Measurements from ENCODE around the gene PPP1R3G. TPM values are rescaled to one million over a fixed set of nuclear protein-coding genes. Genes with fewer than 3 reads are reported as not detected.

The PPP1R3G gene
- total RNA-seq, 1 experiment from 2014 or later, result 0.44 TPM

GRCh38 chr6:5084360-5084780, 771 bp upstream of the PPP1R3G start:
- intact Hi-C loops (cut with micrococcal nuclease; ENCODE audit: unreplicated experiment), result no loop called here

GRCh38 chr6:5085648-5086293, 630 bp downstream of the PPP1R3G start:
- peak overlapping the region; percentile 48 to 61 for H3K4me3 ChIP-seq (ENCODE audit: low read depth in 2 of 2, low read length in 2 of 2)
- no peak for TF ChIP-seq CTCF (IDR thresholded peaks at IDR 0.05)
- TF ChIP-seq REST (IDR thresholded peaks at IDR 0.05; ENCODE audit: insufficient read depth in 1 of 2, low read depth in 2 of 2, low read length in 1 of 2), result no peak
- no peak for TF ChIP-seq POLR2AphosphoS5 (IDR thresholded peaks at IDR 0.05; ENCODE audit: low read depth, low read length)
- no peak for TF ChIP-seq TCF7L2 (IDR thresholded peaks at IDR 0.05; ENCODE audit: low read depth, low read length)
- TF ChIP-seq SIN3A (IDR thresholded peaks at IDR 0.05; ENCODE audit: borderline replicate concordance, insufficient read depth, low read depth, low read length), result no peak
- BruUV-seq (replicated peaks), result no TSS peak
- peak; percentile 76 for ATAC-seq
- intact Hi-C loops (cut with micrococcal nuclease; ENCODE audit: unreplicated experiment), result no loop called here
- no peaks in the 10 kb centered on the region for H3K9me3 ChIP-seq (ENCODE audit: control insufficient read depth, insufficient read depth, low read depth, low read length)
- DNase-seq (ENCODE audit: low read depth, low spot score), result no peak
- no peaks in the 10 kb centered on the region; the same call in 1 of the 2 replicates for H3K27me3 ChIP-seq (ENCODE audit: control insufficient read depth, insufficient read depth, low read length)
- H3K4me1 ChIP-seq (ENCODE audit: control insufficient read depth, insufficient read depth, low read length), result no peaks in the 10 kb centered on the region
- in situ Hi-C loops (cut with HindIII; ENCODE audit: low pct_unique_long_range_greater_than_20kb, low sequenced_read_pairs), result no loop called here
- no peaks in the 10 kb centered on the region for H3K36me3 ChIP-seq (ENCODE audit: control insufficient read depth, insufficient read depth, low read length)
- POLR2A ChIA-PET, result no interaction called here
- CTCF ChIA-PET, result no interaction called here
- H3K27ac ChIP-seq (ENCODE audit: low read length), result no peak overlapping the region

More at GRCh38 chr6:5084360-5084780, 771 bp upstream of the PPP1R3G start:
- no peaks in the 10 kb centered on the region; the same call in 1 of the 2 replicates for H3K27me3 ChIP-seq (ENCODE audit: control insufficient read depth, insufficient read depth, low read length)
- BruUV-seq (replicated peaks), result no TSS peak
- TF ChIP-seq TCF7L2 (IDR thresholded peaks at IDR 0.05; ENCODE audit: low read depth, low read length) (no peak), SIN3A (IDR thresholded peaks at IDR 0.05; ENCODE audit: borderline replicate concordance, insufficient read depth, low read depth, low read length) (no peak), REST (IDR thresholded peaks at IDR 0.05; ENCODE audit: insufficient read depth in 1 of 2, low read depth in 2 of 2, low read length in 1 of 2) (no peak), CTCF (IDR thresholded peaks at IDR 0.05) (no peak), POLR2AphosphoS5 (IDR thresholded peaks at IDR 0.05; ENCODE audit: low read depth, low read length) (no peak)
- DNase-seq (ENCODE audit: low read depth, low spot score), result no peak
- ChIA-PET CTCF (no interaction called here), POLR2A (no interaction called here)
- H3K27ac ChIP-seq (ENCODE audit: low read length), result no peak overlapping the region
- in situ Hi-C loops (cut with HindIII; ENCODE audit: low pct_unique_long_range_greater_than_20kb, low sequenced_read_pairs), result no loop called here
- no peaks in the 10 kb centered on the region for H3K4me1 ChIP-seq (ENCODE audit: control insufficient read depth, insufficient read depth, low read length)
- peak; percentile 34; the same call in 1 of the 2 replicates for ATAC-seq
- no peaks in the 10 kb centered on the region for H3K9me3 ChIP-seq (ENCODE audit: control insufficient read depth, insufficient read depth, low read depth, low read length)
- no peaks in the 10 kb centered on the region for H3K36me3 ChIP-seq (ENCODE audit: control insufficient read depth, insufficient read depth, low read length)
- peak overlapping the region; percentile 48 to 61 for H3K4me3 ChIP-seq (ENCODE audit: low read depth in 2 of 2, low read length in 2 of 2)
